Muscle layer of duodenum (tissue), 2 donors: ENCODE measurements around the gene PPIA.

Source experiments
- H3K27ac ChIP-seq: one replicate; pipeline ENCODE4 v1.7.0; 2013; ENCODE audit warnings: mild to moderate bottlenecking, low read length
- H3K27me3 ChIP-seq: one replicate; pipeline ENCODE4 v1.7.0; 2013; ENCODE audit warnings: low read depth, mild to moderate bottlenecking, control low read depth, low read length
- H3K36me3 ChIP-seq, 2 donors: one replicate each; pipeline ENCODE4 v1.7.0; 2013; ENCODE audit warnings: low read length in 2 of 2, control low read depth in 1 of 2, mild to moderate bottlenecking in 1 of 2; ENCODE audit not compliant: insufficient read depth in 2 of 2, control insufficient read depth in 1 of 2
- H3K4me1 ChIP-seq, 2 donors: one replicate each; pipeline ENCODE4 v1.7.0; 2013; ENCODE audit warnings: low read length in 2 of 2, mild to moderate bottlenecking in 2 of 2, control low read depth in 1 of 2, moderate library complexity in 1 of 2; ENCODE audit not compliant: insufficient read depth in 2 of 2, control insufficient read depth in 1 of 2
- H3K4me3 ChIP-seq, 2 donors: one replicate each; pipeline ENCODE4 v1.7.0; 2013; ENCODE audit warnings: low read length in 2 of 2, low read depth in 1 of 2, mild to moderate bottlenecking in 1 of 2
- H3K9me3 ChIP-seq, 2 donors: one replicate each; pipeline ENCODE4 v1.7.0; 2013; ENCODE audit warnings: low read length in 2 of 2, control low read depth in 1 of 2, mild to moderate bottlenecking in 1 of 2; ENCODE audit not compliant: control insufficient read depth in 1 of 2
- donor health status: healthy.

The PPIA gene

GRCh38 chr7:44796504-44797328 lies at the start of gene PPIA:
Gene PPIA (plus strand): TSS chr7:44796681. CDS start chr7:44796725, 44 bp downstream.
- Histone ChIP-seq H3K27ac (peak within 1 kb of the TSS; percentile 99), H3K27me3 (no peaks in the 10 kb centered on the region), H3K9me3 (no peaks in the 10 kb centered on the region), H3K4me1 (peaks cover 4 to 26% of the 10 kb centered on the region in 2 donors), H3K4me3 (peak within 1 kb of the TSS; percentile 81 to 97), H3K36me3 (peaks cover 19 to 24% of the 10 kb centered on the region in 2 donors)

DNA sequence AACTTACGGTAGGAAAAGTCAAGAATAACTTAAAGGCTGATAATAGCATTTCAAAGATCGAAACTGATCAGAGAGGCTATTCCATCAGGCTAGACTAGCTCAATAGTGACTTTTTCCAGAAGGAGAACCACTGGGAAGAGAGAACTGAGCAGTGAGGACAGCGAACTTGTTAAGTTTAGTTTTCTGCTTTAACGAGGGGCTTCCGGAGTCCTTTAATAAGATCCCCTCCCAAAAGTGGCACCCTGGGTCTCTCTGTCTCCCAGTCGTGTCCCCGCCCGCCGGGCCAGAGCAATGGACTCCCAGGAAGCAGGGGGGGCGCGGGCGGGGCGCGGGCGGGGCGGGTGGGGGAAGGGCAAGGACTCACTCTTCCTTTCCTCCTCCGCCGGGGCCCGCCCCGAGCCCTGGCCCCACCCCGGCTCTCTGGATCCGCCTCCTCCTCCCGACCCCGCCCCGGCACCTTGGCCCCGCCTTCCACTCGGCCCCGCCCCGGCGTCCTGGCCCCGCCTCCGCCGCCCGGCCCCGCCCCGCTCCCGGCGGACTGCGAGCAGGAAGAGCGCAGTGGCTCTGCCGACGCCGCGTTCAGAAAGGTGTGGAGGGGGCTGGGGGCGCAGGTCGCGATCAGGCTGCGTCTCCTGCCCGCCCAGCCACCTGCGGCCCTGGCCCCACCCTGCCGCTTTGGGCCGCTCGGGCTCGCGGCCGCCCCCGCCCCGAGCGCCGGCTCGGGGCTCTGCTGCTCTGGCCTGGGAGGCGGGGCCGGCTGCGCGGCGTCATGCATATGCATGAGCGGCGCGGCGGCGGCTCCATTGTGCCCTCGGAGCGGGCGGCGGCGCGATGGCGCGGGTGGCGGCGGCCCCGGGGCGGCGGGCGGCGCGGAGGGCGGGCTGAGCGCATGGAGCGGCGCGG lies 48.2 kb upstream of the PPIA start, which contains the start of gene ZMIZ2:
TSS of gene ZMIZ2 (plus strand) at position 803 of the 903 bp plus-strand sequence. CDS start 7,403 bp downstream, outside the sequence.
- Histone ChIP-seq H3K4me1 (peaks cover 19 to 21% of the 10 kb centered on the region in 2 donors), H3K4me3 (peak within 1 kb of the TSS; percentile 71 to 77), H3K9me3 (no peaks in the 10 kb centered on the region), H3K36me3 (peaks cover 0 to 2% of the 10 kb centered on the region in 2 donors), H3K27ac (peak within 1 kb of the TSS; percentile 93), H3K27me3 (no peaks in the 10 kb centered on the region)

- Histone ChIP-seq H3K4me1 (peaks cover 19 to 21% of the 10 kb centered on the region in 2 donors), H3K27ac (peak overlapping the region; percentile 36), H3K9me3 (no peaks in the 10 kb centered on the region), H3K27me3 (no peaks in the 10 kb centered on the region), H3K4me3 (peak overlapping the region; percentile 67 to 77), H3K36me3 (peaks cover 0 to 2% of the 10 kb centered on the region in 2 donors)
Measured at GRCh38 chr7:44748948-44749731, 47.3 kb upstream of the PPIA start.

DNA sequence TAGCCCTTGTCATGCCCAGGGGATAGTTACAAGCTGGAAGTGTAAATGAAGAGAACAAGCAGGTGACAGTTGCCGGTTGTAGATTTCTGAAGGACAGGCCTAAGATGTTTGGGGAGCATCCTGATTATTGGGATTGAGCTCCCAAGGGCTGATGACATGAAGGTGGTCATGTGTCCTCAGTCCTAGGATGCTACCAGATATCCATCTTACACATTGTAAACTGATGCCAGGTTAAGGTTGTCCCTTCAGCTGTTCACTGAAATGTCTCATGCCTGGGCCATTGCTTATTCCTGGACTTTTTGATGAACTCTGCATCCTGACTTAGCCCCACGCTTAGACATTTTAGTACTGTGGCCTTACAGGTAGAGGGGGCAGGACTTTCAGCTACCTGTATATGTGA lies 46.5 kb upstream of the PPIA start:
- Histone ChIP-seq H3K4me1 (peaks cover 21 to 22% of the 10 kb centered on the region in 2 donors), H3K4me3 (peak overlapping the region; percentile 67 to 77), H3K9me3 (no peaks in the 10 kb centered on the region), H3K27ac (no peak overlapping the region), H3K27me3 (no peaks in the 10 kb centered on the region), H3K36me3 (peaks cover 0 to 2% of the 10 kb centered on the region in 2 donors)

GRCh38 chr7:44750424-44750823 lies 46.1 kb upstream of the PPIA start:
- H3K27me3 ChIP-seq: no peaks in the 10 kb centered on the region
- H3K4me1 ChIP-seq: peaks cover 21 to 26% of the 10 kb centered on the region in 2 donors
- no peaks in the 10 kb centered on the region for H3K9me3 ChIP-seq
- no peak overlapping the region for H3K27ac ChIP-seq
- H3K36me3 ChIP-seq: peaks cover 0 to 2% of the 10 kb centered on the region in 2 donors
- peak overlapping the region; percentile 67 to 77 for H3K4me3 ChIP-seq

DNA sequence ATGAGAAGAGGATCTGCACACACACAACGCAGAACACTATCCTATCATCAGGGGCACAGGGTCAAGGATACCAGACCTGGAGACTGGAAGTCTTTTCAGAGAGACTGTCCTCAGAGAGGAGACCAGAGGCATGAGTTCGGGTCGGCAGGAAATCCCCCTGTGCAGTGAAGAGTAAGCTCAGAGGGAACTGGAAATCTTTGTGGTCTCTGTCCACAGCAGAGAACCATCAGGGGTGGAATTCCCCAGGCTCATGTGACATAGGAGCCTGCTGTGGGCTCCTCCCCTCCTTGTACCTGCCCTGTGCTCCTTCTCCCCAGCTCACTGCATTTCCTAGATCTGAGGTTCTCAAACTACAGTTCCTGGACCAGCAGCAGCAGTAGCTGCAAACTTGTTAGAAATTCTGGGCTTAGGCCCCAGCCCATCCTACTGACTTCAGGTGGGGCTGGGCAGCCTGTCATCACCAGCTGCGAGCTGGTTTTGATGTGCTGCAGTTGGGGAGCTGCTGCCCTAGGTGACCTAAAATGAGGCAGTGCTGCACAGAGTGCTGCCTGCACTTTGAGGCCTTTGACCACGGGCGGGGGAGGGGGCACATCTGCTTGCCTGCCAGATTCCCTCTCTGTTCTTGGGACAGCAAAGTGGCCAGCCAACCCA lies 45.4 kb upstream of the PPIA start:
- Histone ChIP-seq H3K4me3 (peak overlapping the region; percentile 67 to 77), H3K27me3 (no peaks in the 10 kb centered on the region), H3K4me1 (peaks cover 26 to 33% of the 10 kb centered on the region in 2 donors), H3K36me3 (peaks cover 0 to 2% of the 10 kb centered on the region in 2 donors), H3K27ac (peak overlapping the region; percentile 31), H3K9me3 (no peaks in the 10 kb centered on the region)

DNA sequence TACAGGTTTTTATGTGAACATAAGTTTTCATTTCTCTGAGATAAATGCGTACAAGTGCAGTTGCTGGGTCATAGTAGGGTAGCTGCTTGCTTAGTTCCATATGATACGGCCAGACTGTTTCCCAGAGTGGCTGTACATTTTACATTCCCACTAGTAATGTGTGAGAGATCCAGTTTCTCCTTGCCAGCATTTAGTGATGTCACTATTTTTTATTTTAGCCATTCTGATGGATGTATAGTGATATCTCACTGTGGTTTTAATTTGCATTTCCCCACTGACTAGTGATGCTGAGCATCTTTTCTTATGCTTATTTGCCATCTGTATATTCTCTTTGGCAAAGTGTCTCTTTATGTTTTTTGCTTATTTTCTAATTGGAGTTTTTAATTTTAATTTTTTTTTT lies 43.7 kb upstream of the PPIA start:
- Histone ChIP-seq H3K4me1 (peaks cover 23 to 47% of the 10 kb centered on the region in 2 donors), H3K27me3 (no peaks in the 10 kb centered on the region), H3K27ac (no peak overlapping the region), H3K36me3 (peaks cover 8% of the 10 kb centered on the region in 2 donors), H3K9me3 (no peaks in the 10 kb centered on the region), H3K4me3 (no peak overlapping the region)

- Histone ChIP-seq H3K27ac (peak overlapping the region; percentile 43), H3K36me3 (peaks cover 16 to 25% of the 10 kb centered on the region in 2 donors), H3K4me3 (no peak overlapping the region), H3K27me3 (no peaks in the 10 kb centered on the region), H3K4me1 (peaks cover 16 to 43% of the 10 kb centered on the region in 2 donors), H3K9me3 (no peaks in the 10 kb centered on the region)
Measured at GRCh38 chr7:44754802-44755697, 41.4 kb upstream of the PPIA start.

GRCh38 chr7:44755698-44756627 lies 40.5 kb upstream of the PPIA start:
- H3K36me3 ChIP-seq: peaks cover 17 to 34% of the 10 kb centered on the region in 2 donors
- no peaks in the 10 kb centered on the region for H3K9me3 ChIP-seq
- no peaks in the 10 kb centered on the region for H3K27me3 ChIP-seq
- H3K4me1 ChIP-seq: peaks cover 7 to 34% of the 10 kb centered on the region in 2 donors
- peak overlapping the region; percentile 43 for H3K27ac ChIP-seq
- H3K4me3 ChIP-seq: no peak overlapping the region
